ENCODE results near the gene ZNF621. TPM values are rescaled to one million over a fixed set of nuclear protein-coding genes. Genes with fewer than 3 reads are reported as not detected.

ZNF621 gene
- total and polyA plus RNA-seq, 9 of the 15 experiments (the other 6 are each of a cell fraction or from before 2014, with no cell fraction given) = 4.7 to 28.9 (median 20.6) TPM

- TF ChIP-seq FOXM1 (IDR thresholded peaks at IDR 0.05; ENCODE audit: low read depth) (no peak), FOXM1 (CRISPR knock-in tag; IDR thresholded peaks at IDR 0.05; ENCODE audit: low read depth) (no peak), ZNF347 (CRISPR knock-in tag; IDR thresholded peaks at IDR 0.05; ENCODE audit: low read depth) (no peak), HNRNPUL1 (IDR thresholded peaks at IDR 0.05; ENCODE audit: low read length) (no peak), RBFOX2 (IDR thresholded peaks at IDR 0.05; ENCODE audit: low read depth, low read length) (peak; percentile 81), FOXJ2 (tag; IDR thresholded peaks at IDR 0.05) (no peak), SMAD2 (IDR thresholded peaks at IDR 0.05; ENCODE audit: low read depth, low read length) (no peak), POU5F1 (IDR thresholded peaks at IDR 0.05; ENCODE audit: borderline replicate concordance, low read depth, low read length, partially characterized antibody) (no peak), ZNF431 (CRISPR knock-in tag; IDR thresholded peaks at IDR 0.05) (peak; percentile 59; the same call in 1 of the 2 replicates), IRF2 (CRISPR knock-in tag; IDR thresholded peaks at IDR 0.05) (no peak), FOXK1 (CRISPR knock-in tag; IDR thresholded peaks at IDR 0.05; ENCODE audit: borderline replicate concordance) (no peak), ETS1 (conservative IDR thresholded peaks at IDR 0.05; ENCODE audit: control insufficient read depth, low read depth, low read length) (no peak), CBX1 (IDR thresholded peaks at IDR 0.05; ENCODE audit: low read depth) (peak; percentile 63; the same call in 1 of the 2 replicates), EP400 (IDR thresholded peaks at IDR 0.05) (peak; percentile 51), NFYB (IDR thresholded peaks at IDR 0.05; ENCODE audit: extremely low read depth, insufficient read length) (no peak), NFATC3 (IDR thresholded peaks at IDR 0.05) (no peak), JUND (IDR thresholded peaks at IDR 0.05; ENCODE audit: borderline replicate concordance, low read depth, low read length) (peak; percentile 47; the same call in 1 of the 2 replicates), JUND (tag; IDR thresholded peaks at IDR 0.05; ENCODE audit: borderline replicate concordance, low read depth, low read length) (no peak), MEF2A (IDR thresholded peaks at IDR 0.05; ENCODE audit: control insufficient read depth, low read depth, low read length) (no peak), RB1 (IDR thresholded peaks at IDR 0.05; ENCODE audit: low read depth) (no peak), GATAD2B (IDR thresholded peaks at IDR 0.05; ENCODE audit: borderline replicate concordance) (no peak), ZBTB7A (IDR thresholded peaks at IDR 0.05; ENCODE audit: borderline replicate concordance, control insufficient read depth, low read depth, low read length) (peak; percentile 87; the same call in 1 of the 2 replicates), ZNF354B (CRISPR knock-in tag; IDR thresholded peaks at IDR 0.05) (no peak), SIN3B (IDR thresholded peaks at IDR 0.05; ENCODE audit: low read depth) (no peak), TARDBP (IDR thresholded peaks at IDR 0.05) (no peak; the same call in 1 of the 2 replicates), HMG20A (CRISPR knock-in tag; conservative IDR thresholded peaks at IDR 0.05) (no peak), MAZ (CRISPR knock-in tag; conservative IDR thresholded peaks at IDR 0.05 in 1 of 2, IDR thresholded peaks at IDR 0.05 in 1 of 2) (peak; percentile 46 to 85; a peak in 3 of 4 replicates), ZNF551 (CRISPR knock-in tag; IDR thresholded peaks at IDR 0.05) (no peak), TAF9B (IDR thresholded peaks at IDR 0.05; ENCODE audit: partially characterized antibody) (peak; percentile 26)
These were observed 18.9 kb upstream of the ZNF621 start, which contains the start of gene ZNF620 (continued) for GRCh38 chr3:40505599-40506462.
